Colonic mucosa (tissue), 4 donors: ENCODE measurements around the gene MANF. TPM values are rescaled to one million over a fixed set of nuclear protein-coding genes. Genes with fewer than 3 reads are reported as not detected.
A peak's percentile ranks its signal among the peaks of the same experiment; 100 is the strongest.
"Not testable (repeated sequence)": the region's sequence is repeated elsewhere in the genome, so short reads cannot be mapped to it uniquely, and the experiment has no call there.

Experiments used
- DNase-seq: peaks from one replicate; pipeline ENCODE4 v3.0.0-alpha.2; 2020
- H3K27ac ChIP-seq: fragments of 200-600 bp; one replicate; pipeline ENCODE4 v1.8.0; 2021
- H3K27me3 ChIP-seq: fragments of 200-600 bp; one replicate; pipeline ENCODE4 v1.8.0; 2021
- H3K36me3 ChIP-seq: fragments of 200-600 bp; one replicate; pipeline ENCODE4 v1.8.0; 2021
- H3K4me1 ChIP-seq: fragments of 200-600 bp; one replicate; pipeline ENCODE4 v1.8.0; 2021; ENCODE audit warnings: mild to moderate bottlenecking
- H3K4me3 ChIP-seq: fragments of 200-600 bp; one replicate; pipeline ENCODE4 v1.8.0; 2021
- H3K9ac ChIP-seq, 2 donors: one replicate each; pipeline ENCODE4 v1.7.0; 2013; ENCODE audit warnings: control low read depth in 2 of 2, low read depth in 2 of 2, low read length in 2 of 2
- H3K9me3 ChIP-seq: fragments of 200-600 bp; one replicate; pipeline ENCODE4 v1.8.0; 2021
- intact Hi-C: fragments of 100-400 bp; cut with DNase I; formaldehyde crosslinking; loops from one replicate; pipeline ENCODE4 v1.14.1; 2022
- total RNA-seq, 2 donors: library from RNA; stranded (reverse); fragmentation: NEBNext Ultra II Directional in 1 of 2; extraction: Animal tissue kit (Norgen Biotek cat#: 25700) in 1 of 2; gene quantifications; one replicate each; pipeline ENCODE4 v1.2.1, GENCODE V29; 2021
- TF ChIP-seq, protein P1 (sequence below): fragments of 200-600 bp; IDR thresholded peaks from one replicate; pipeline ENCODE4 v1.8.0; 2022; ENCODE audit warnings: antibody characterized with exemption, mild to moderate bottlenecking
- donor health status: healthy.
- donor health status: DM: no; HTN: no; CAD: no.
- donor health status: DM: no; HTN: no; CAD: no.

The MANF gene
- total RNA-seq, 2 donors from 2014 or later = 100 to 178 TPM

DNA sequence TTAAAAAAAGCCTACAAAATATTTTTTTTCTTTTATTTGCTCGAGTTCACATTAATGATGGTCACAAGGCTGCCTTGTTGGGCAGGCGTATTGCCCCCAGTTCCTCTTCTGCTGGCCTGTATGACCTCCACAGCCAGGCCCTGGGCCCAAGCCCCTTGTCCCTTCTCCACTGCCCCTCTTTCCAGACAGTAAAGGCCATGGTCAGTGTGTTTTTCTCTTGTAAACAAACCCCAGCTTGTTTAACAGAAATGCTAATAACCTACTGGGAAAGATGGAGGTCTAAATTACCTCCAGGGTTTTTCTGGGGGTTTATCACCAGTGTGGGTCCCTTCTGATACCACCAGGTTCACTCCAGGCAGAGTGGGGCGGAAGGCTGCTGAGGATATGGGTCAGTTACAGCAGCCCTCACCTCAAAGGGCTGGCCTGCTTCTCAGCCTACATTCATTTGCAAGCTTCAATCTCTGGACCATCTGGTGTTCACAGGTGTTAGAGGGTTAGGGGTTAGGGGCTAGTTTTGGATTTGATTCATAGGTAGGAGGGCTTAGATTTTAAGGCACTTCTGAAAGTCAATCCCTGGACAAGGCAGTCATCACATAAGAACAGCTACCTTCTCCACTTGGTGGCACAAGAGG, 2.0 kb upstream of the MANF start:
- TF ChIP-seq, protein P1, sequence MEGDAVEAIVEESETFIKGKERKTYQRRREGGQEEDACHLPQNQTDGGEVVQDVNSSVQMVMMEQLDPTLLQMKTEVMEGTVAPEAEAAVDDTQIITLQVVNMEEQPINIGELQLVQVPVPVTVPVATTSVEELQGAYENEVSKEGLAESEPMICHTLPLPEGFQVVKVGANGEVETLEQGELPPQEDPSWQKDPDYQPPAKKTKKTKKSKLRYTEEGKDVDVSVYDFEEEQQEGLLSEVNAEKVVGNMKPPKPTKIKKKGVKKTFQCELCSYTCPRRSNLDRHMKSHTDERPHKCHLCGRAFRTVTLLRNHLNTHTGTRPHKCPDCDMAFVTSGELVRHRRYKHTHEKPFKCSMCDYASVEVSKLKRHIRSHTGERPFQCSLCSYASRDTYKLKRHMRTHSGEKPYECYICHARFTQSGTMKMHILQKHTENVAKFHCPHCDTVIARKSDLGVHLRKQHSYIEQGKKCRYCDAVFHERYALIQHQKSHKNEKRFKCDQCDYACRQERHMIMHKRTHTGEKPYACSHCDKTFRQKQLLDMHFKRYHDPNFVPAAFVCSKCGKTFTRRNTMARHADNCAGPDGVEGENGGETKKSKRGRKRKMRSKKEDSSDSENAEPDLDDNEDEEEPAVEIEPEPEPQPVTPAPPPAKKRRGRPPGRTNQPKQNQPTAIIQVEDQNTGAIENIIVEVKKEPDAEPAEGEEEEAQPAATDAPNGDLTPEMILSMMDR = no peak
- DNase-seq = no peak
- Histone ChIP-seq H3K36me3 (no peaks in the 10 kb centered on the region), H3K4me1 (peaks cover 23% of the 10 kb centered on the region), H3K4me3 (no peak overlapping the region), H3K27me3 (no peaks in the 10 kb centered on the region), H3K9ac (no peak overlapping the region), H3K27ac (no peak overlapping the region), H3K9me3 (no peaks in the 10 kb centered on the region)
- intact Hi-C loops = no loop called here

DNA sequence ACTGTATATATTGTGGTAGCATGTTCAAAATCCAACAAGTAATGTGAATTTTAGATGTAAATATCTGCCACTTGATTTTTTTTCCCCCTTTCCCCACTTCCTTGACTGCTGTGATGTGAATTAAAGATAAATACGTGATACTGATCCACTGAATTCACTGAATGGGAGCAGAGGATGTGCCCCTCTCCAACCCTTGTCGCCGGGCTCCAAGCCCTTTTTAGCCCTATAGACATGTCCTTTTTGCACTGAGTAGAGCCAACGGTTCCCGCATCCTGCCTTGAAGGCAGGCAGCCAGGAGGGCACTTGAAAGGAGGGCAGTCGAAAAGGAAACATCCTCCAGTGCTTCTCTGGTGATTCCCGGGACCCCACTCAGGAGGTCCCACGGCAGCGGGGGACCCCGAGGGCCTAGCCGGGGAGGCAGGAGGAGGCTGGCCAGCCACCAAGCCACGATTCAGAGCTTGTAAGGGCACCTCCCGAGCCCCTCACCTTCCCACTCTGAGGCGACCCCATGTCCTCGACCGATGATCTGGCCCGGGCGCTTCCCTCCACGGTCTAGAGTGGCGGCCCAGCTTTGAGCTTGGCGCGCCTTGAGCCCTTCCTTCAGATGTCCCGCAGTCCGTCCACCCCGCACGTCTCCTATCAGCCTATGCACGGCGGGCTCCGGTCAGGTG, 901 bp upstream of the MANF start:
- peak; percentile 48 for DNase-seq
- intact Hi-C loops = no loop called here
- Histone ChIP-seq H3K27ac (peak overlapping the region; percentile 72), H3K9ac (peak overlapping the region; percentile 81 to 98), H3K9me3 (no peaks in the 10 kb centered on the region), H3K4me1 (peaks cover 30% of the 10 kb centered on the region), H3K27me3 (no peaks in the 10 kb centered on the region), H3K36me3 (no peaks in the 10 kb centered on the region), H3K4me3 (peak overlapping the region; percentile 76)
- TF ChIP-seq, protein P1 = no peak

DNA sequence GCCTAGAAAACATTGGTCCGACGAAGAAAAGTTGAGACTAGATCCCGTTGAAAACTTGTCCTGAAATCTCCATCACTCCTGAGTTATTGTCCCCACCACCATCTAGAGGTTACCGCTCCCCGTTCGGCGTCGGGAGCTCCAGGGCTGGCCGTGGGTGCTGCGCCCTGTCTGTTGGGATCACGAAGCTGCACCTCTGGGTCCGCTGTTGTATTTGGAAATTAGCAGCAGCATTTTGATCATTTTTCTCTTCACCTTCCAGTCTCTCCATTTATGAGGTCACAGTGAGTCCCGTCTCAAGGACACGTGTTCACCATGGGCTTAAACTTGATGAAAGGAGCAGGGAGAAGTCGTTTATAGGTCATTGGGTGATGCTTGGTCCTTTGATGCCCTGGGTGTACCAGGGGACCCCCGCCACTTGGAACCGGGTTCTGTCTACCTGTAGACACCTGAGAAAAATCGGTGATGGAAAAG, 565 bp downstream of the MANF start:
- no peak for DNase-seq
- peak overlapping the region; percentile 70 for H3K27ac ChIP-seq
- peaks cover 38% of the 10 kb centered on the region for H3K4me1 ChIP-seq
- H3K9me3 ChIP-seq = no peaks in the 10 kb centered on the region
- H3K27me3 ChIP-seq = no peaks in the 10 kb centered on the region
- TF ChIP-seq, protein P1 = no peak
- H3K36me3 ChIP-seq = no peaks in the 10 kb centered on the region
- intact Hi-C loops = no loop called here
- peak overlapping the region; percentile 76 for H3K4me3 ChIP-seq
- peak overlapping the region; percentile 79 to 92 for H3K9ac ChIP-seq

- Histone ChIP-seq H3K9ac (peak overlapping the region; percentile 79 to 92), H3K4me3 (peak overlapping the region; percentile 76), H3K27ac (peak overlapping the region; percentile 70), H3K36me3 (no peaks in the 10 kb centered on the region), H3K27me3 (no peaks in the 10 kb centered on the region), H3K9me3 (no peaks in the 10 kb centered on the region), H3K4me1 (peaks cover 40% of the 10 kb centered on the region)
- intact Hi-C loops = no loop called here
- no peak for DNase-seq
- TF ChIP-seq, protein P1 = no peak
Observed at GRCh38 chr3:51386159-51386851, 1.2 kb downstream of the MANF start.

DNA sequence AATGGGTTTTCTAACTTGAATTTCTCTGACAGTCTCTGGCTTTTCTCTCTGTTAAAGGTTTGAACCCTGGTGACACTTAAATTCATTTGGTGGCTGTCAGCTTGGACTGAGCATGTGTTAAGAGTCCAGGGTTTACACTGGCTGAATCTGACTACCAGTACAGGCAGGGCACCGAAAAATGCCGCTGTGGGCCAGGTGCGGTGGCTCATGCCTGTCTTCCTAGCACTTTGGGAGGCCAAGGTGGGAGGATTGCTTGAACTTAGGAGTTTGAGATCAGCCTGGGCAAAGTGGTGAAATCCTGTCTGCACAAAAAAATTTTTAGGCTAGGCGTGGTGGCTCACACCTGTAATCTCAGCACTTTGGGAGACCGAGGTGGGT, 1.8 kb downstream of the MANF start:
- intact Hi-C loops = no loop called here
- H3K9ac ChIP-seq = peak overlapping the region in 1 of 2 donors; percentile 92
- TF ChIP-seq, protein P1 = no peak
- no peaks in the 10 kb centered on the region for H3K27me3 ChIP-seq
- no peaks in the 10 kb centered on the region for H3K9me3 ChIP-seq
- no peak for DNase-seq
- H3K4me1 ChIP-seq = peaks cover 40% of the 10 kb centered on the region
- H3K27ac ChIP-seq = no peak overlapping the region
- H3K4me3 ChIP-seq = peak overlapping the region; percentile 76
- H3K36me3 ChIP-seq = no peaks in the 10 kb centered on the region

DNA sequence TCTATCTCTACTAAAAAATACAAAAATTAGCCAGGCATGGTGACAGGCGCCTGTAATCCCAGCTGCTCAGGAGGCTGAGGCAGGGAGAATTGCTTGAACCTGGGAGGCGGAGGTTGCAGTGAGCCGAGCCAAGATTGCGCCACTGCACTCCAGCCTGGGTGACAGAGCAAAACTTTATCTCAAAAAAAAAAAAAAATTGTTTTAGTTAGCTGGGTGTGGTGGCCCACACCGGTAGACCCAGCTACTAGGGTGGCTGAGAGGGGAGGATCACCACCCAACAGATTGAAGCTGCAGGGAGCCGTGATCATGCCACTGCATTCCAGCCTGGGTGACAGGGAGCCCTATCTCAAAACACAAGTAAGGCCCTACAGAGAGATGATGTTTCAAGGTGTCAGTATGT, 2.2 kb downstream of the MANF start:
- H3K4me1 ChIP-seq = peaks cover 43% of the 10 kb centered on the region
- intact Hi-C loops, H3K27ac ChIP-seq, H3K9me3 ChIP-seq, H3K36me3 ChIP-seq, H3K4me3 ChIP-seq, H3K27me3 ChIP-seq, DNase-seq, H3K9ac ChIP-seq: not testable (repeated sequence)
